HG02852 (cell line): Measurements from ENCODE around the gene GIMAP1.
A peak's percentile ranks its signal among the peaks of the same experiment; 100 is the strongest.

ENCODE experiments used
- ATAC-seq: cut with Tn5 transposase; IDR thresholded peaks from one replicate; pipeline ENCODE4 v1.9.1; 2021; ENCODE audit warnings: mild to moderate bottlenecking, moderate library complexity; ENCODE audit not compliant: unreplicated experiment

Gene GIMAP1

GRCh38 chr7:150721970-150722373 is 5.6 kb downstream of the GIMAP1 start:
- no peak for ATAC-seq

GRCh38 chr7:150722431-150722931 is 6.1 kb downstream of the GIMAP1 start:
- no peak for ATAC-seq

- no peak for ATAC-seq
Observed at GRCh38 chr7:150723467-150723866, 7.1 kb downstream of the GIMAP1 start.

- ATAC-seq = no peak
Observed at GRCh38 chr7:150727381-150727780, 11.0 kb downstream of the GIMAP1 start.

GRCh38 chr7:150728011-150728410 is 11.6 kb downstream of the GIMAP1 start:
- no peak for ATAC-seq

- no peak for ATAC-seq
Observed at GRCh38 chr7:150728609-150729008, 12.2 kb downstream of the GIMAP1 start.

GRCh38 chr7:150731916-150732315 is 15.5 kb downstream of the GIMAP1 start:
- ATAC-seq = no peak

- ATAC-seq = no peak
Observed at GRCh38 chr7:150732786-150733481, 16.5 kb downstream of the GIMAP1 start.

GRCh38 chr7:150733482-150734095 is 17.2 kb downstream of the GIMAP1 start:
- no peak for ATAC-seq

- peak; percentile 36 for ATAC-seq
Observed at GRCh38 chr7:150734254-150734653, 17.8 kb downstream of the GIMAP1 start.

GRCh38 chr7:150735596-150736358 is 19.4 kb downstream of the GIMAP1 start:
- ATAC-seq = no peak

- no peak for ATAC-seq
Observed at GRCh38 chr7:150736864-150737263, 20.5 kb downstream of the GIMAP1 start.

- ATAC-seq = no peak
Observed at GRCh38 chr7:150737265-150738055, 21.0 kb downstream of the GIMAP1 start, which contains the start of gene GIMAP5. GIMAP5 (plus strand) TSS chr7:150737418; CDS start chr7:150740885, 3,467 bp downstream.

- no peak for ATAC-seq
Observed at GRCh38 chr7:150738092-150738491, 21.7 kb downstream of the GIMAP1 start.

GRCh38 chr7:150738591-150739001 is 22.2 kb downstream of the GIMAP1 start:
- no peak for ATAC-seq

- no peak for ATAC-seq
Observed at GRCh38 chr7:150739033-150739432, 22.6 kb downstream of the GIMAP1 start.

- no peak for ATAC-seq
Observed at GRCh38 chr7:150740053-150740452, 23.6 kb downstream of the GIMAP1 start.

GRCh38 chr7:150742286-150742968 is 26.0 kb downstream of the GIMAP1 start:
- ATAC-seq = no peak

GRCh38 chr7:150744041-150744656 is 27.7 kb downstream of the GIMAP1 start:
- no peak for ATAC-seq

- no peak for ATAC-seq
Observed at GRCh38 chr7:150745086-150745485, 28.7 kb downstream of the GIMAP1 start.
